Pancreas (tissue), 10 donors: Measurements from ENCODE around the gene FYB1. TPM values are rescaled to one million over a fixed set of nuclear protein-coding genes. Genes with fewer than 3 reads are reported as not detected.

ENCODE experiments used
- ATAC-seq, 4 donors: fragments of 200-7000 bp; cut with Tn5 transposase; one replicate each; pipeline versions ENCODE4 v1.8.0 to v1.9.1; 2020; ENCODE audit warnings: mild to moderate bottlenecking in 4 of 4, moderate library complexity in 4 of 4
- DNase-seq, 6 donors: peaks; one replicate each; pipeline ENCODE4 v3.0.0-alpha.2; 2020
- FAIRE-seq: peaks from 2 replicates; lab custom pipeline; 2012; peaks lifted over from hg19 to GRCh38; lab: Jason Lieb, UNC
- H3K27ac ChIP-seq, 4 donors: fragments of 200-600 bp; sonication (generic); 1 replicate in 3 of 4; 2 replicates in 1 of 4; pipeline versions ENCODE4 v1.5.0 to v1.8.0; 2020
- H3K27me3 ChIP-seq, 4 donors: fragments of 200-600 bp; one replicate each; pipeline ENCODE4 v1.8.0; 2021
- H3K36me3 ChIP-seq, 3 donors: fragments of 200-600 bp; sonication (generic) in 1 of 3; one replicate each; pipeline versions ENCODE4 v1.5.0 to v1.8.0; 2020 to 2021
- H3K4me1 ChIP-seq, 3 donors: fragments of 200-600 bp; one replicate each; pipeline ENCODE4 v1.8.0; 2021
- H3K4me3 ChIP-seq, 4 donors: fragments of 200-600 bp; sonication (generic) in 2 of 4; one replicate each; pipeline versions ENCODE4 v1.5.0 to v1.8.0; 2020 to 2021
- H3K9me3 ChIP-seq, 4 donors: fragments of 200-600 bp; one replicate each; pipeline ENCODE4 v1.8.0; 2021
- WGBS, 2 donors: extraction: QIAGEN DNeasy Blood & Tissue Kit; methylation state at CpG; one replicate each; pipeline ENCODE4 v1.1.7; 2013; 5-methylcytosine and 5-hydroxymethylcytosine counted together
- intact Hi-C, 3 donors: fragments of 100-400 bp; cut with DNase I; formaldehyde crosslinking; loops; one replicate each; pipeline versions ENCODE4 v1.11.1 to v1.14.2; 2022
- polyA plus RNA-seq, 2 donors: library from polyadenylated mRNA; stranded (reverse); fragments of 200-250 nt; gene quantifications; one replicate each; pipeline ENCODE4 v1.2.3, GENCODE V29; 2013
- total RNA-seq, 6 donors: library from RNA; stranded (reverse); fragmentation: NEBNext Ultra II Directional in 4 of 6; extraction: Animal tissue kit (Norgen Biotek cat#: 25700) in 4 of 6; gene quantifications; one replicate each; pipeline versions ENCODE4 v1.2.1 to v1.2.4, GENCODE V29; 2021 to 2023
- TF ChIP-seq, protein P1 (sequence below), 4 donors: fragments of 200-600 bp; sonication (generic) in 3 of 4; IDR thresholded peaks; one replicate each; pipeline versions ENCODE4 v1.5.0 to v1.8.0; 2021; ENCODE audit warnings: antibody characterized with exemption in 4 of 4
- donor health status: healthy with polysubstance abuse.
- donor health status: DM: no; HTN: no; CAD: no; lungs with moderate emphysema.
- donor health status: DM: no; HTN: no; CAD: no.
- donor health status: control.
- donor health status: control.
- donor health status: Bipolar disorder and iron deficiency.
- donor health status: DM: yes; HTN: yes; CAD: no.
- donor health status: DM: no; HTN: no; CAD: no.
- donor health status: DM: no; HTN: no; CAD: no.
- donor health status: DM: yes; HTN: yes; CAD: no.

The FYB1 gene
- total and polyA plus RNA-seq, 8 donors = 0.49 to 16.9 (median 1.6) TPM

- H3K4me1 ChIP-seq = no peaks in the 10 kb centered on the region
- intact Hi-C loops = no loop called here
- FAIRE-seq (no peak), ATAC-seq (no peak), DNase-seq (no peak)
- H3K36me3 ChIP-seq = no peaks in the 10 kb centered on the region
- no peaks in the 10 kb centered on the region for H3K9me3 ChIP-seq
- TF ChIP-seq, protein P1, sequence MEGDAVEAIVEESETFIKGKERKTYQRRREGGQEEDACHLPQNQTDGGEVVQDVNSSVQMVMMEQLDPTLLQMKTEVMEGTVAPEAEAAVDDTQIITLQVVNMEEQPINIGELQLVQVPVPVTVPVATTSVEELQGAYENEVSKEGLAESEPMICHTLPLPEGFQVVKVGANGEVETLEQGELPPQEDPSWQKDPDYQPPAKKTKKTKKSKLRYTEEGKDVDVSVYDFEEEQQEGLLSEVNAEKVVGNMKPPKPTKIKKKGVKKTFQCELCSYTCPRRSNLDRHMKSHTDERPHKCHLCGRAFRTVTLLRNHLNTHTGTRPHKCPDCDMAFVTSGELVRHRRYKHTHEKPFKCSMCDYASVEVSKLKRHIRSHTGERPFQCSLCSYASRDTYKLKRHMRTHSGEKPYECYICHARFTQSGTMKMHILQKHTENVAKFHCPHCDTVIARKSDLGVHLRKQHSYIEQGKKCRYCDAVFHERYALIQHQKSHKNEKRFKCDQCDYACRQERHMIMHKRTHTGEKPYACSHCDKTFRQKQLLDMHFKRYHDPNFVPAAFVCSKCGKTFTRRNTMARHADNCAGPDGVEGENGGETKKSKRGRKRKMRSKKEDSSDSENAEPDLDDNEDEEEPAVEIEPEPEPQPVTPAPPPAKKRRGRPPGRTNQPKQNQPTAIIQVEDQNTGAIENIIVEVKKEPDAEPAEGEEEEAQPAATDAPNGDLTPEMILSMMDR (IDR thresholded peaks at IDR 0.05) = no peak
- H3K4me3 ChIP-seq = no peak overlapping the region
- no peak overlapping the region for H3K27ac ChIP-seq
- 67 to 73% methylated on average over 4 of the region's 4 CpGs for WGBS, 2 donors
- H3K27me3 ChIP-seq = no peaks in the 10 kb centered on the region
Measured at GRCh38 chr5:39113354-39113953, 105.9 kb downstream of the FYB1 start.

DNA sequence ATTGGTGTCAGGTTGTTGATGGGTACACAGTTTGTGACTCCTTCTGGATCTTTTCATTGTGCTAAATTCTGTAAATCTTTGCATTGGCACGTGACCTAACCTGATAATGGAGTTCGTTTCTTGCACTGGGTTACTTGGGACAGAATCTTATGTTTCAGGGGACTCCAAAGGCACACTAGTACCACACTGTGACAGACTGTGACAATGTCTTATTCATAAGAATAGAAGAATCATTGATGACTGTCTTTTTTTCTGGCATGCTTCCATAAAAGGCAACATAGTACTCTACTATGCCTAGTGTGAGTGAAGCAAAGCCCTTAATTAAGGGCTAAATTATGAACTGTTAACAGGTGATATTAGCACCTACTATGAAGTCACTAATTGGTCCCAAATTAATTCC lies 109.8 kb downstream of the FYB1 start:
- no peak for FAIRE-seq
- H3K27ac ChIP-seq = no peak overlapping the region
- TF ChIP-seq, protein P1 (IDR thresholded peaks at IDR 0.05) = no peak
- no peak overlapping the region for H3K4me3 ChIP-seq
- no peaks in the 10 kb centered on the region for H3K27me3 ChIP-seq
- no peaks in the 10 kb centered on the region for H3K36me3 ChIP-seq
- DNase-seq = no peak
- intact Hi-C loops = no loop called here
- 61 to 62% methylated on average over 2 of the region's 2 CpGs for WGBS, 2 donors
- no peaks in the 10 kb centered on the region for H3K4me1 ChIP-seq
- no peaks in the 10 kb centered on the region for H3K9me3 ChIP-seq
- ATAC-seq = no peak

DNA sequence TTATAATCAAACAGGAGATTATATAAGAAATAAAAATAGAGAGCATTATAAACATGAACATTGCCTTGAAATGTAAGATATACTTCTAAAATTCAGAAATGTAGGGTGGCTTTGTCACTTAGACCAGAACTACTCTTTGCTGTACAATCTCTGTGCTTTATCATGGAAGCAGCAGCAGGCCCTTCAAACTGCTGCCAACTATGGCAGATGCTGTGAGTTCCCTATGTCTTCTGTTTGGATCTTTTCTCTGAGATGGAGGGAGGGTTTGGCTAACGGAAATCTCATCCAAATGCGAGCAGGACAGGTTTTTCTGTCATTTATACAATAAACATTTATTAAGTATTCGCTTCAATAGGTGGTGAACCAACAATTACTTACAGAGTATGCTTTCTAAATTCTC lies 110.4 kb downstream of the FYB1 start:
- no peaks in the 10 kb centered on the region for H3K36me3 ChIP-seq
- H3K27me3 ChIP-seq = no peaks in the 10 kb centered on the region
- no peak for DNase-seq
- no peak for FAIRE-seq
- WGBS, 2 donors = 65 to 77% methylated on average over 3 of the region's 3 CpGs
- no peak for ATAC-seq
- no peaks in the 10 kb centered on the region for H3K9me3 ChIP-seq
- no peak overlapping the region for H3K27ac ChIP-seq
- H3K4me3 ChIP-seq = no peak overlapping the region
- TF ChIP-seq, protein P1 (IDR thresholded peaks at IDR 0.05) = no peak
- H3K4me1 ChIP-seq = no peaks in the 10 kb centered on the region
- intact Hi-C loops = no loop called here

DNA sequence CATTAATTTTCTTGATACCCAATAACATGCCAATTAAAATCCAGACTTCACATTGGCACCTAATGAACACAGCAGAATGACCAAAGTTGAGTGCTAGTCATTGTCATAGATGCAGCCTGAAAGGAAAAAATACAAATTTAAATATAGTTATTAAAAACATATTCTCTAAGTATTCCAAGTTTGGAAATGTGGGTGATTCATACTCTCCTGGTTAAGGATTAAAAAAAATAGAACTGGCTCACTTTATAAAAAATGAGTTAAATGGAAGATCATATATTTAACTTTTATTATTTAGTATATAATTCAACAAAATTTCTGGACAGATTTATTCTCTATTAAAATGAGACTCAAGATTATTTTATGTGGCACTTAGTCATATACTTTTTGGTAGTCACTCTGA lies 112.0 kb downstream of the FYB1 start:
- ATAC-seq (no peak), DNase-seq (no peak), FAIRE-seq (no peak)
- H3K27ac ChIP-seq = no peak overlapping the region
- no peaks in the 10 kb centered on the region for H3K9me3 ChIP-seq
- intact Hi-C loops = no loop called here
- no peaks in the 10 kb centered on the region for H3K27me3 ChIP-seq
- H3K4me3 ChIP-seq = no peak overlapping the region
- no peaks in the 10 kb centered on the region for H3K4me1 ChIP-seq
- TF ChIP-seq, protein P1 (IDR thresholded peaks at IDR 0.05) = no peak
- no peaks in the 10 kb centered on the region for H3K36me3 ChIP-seq

- DNase-seq = no peak
- Histone ChIP-seq H3K9me3 (no peaks in the 10 kb centered on the region), H3K27ac (no peak overlapping the region), H3K36me3 (no peaks in the 10 kb centered on the region), H3K27me3 (no peaks in the 10 kb centered on the region), H3K4me1 (no peaks in the 10 kb centered on the region), H3K4me3 (no peak overlapping the region)
- ATAC-seq = no peak
- 57 to 76% methylated on average over 1 of the region's 1 CpG for WGBS, 2 donors
- intact Hi-C loops = no loop called here
- TF ChIP-seq, protein P1 (IDR thresholded peaks at IDR 0.05) = no peak
- FAIRE-seq = no peak
Measured at GRCh38 chr5:39106322-39106721, 113.0 kb downstream of the FYB1 start.
